ENCODE measurements around the gene NRSN1. TPM values are rescaled to one million over a fixed set of nuclear protein-coding genes. Genes with fewer than 3 reads are reported as not detected.

Gene NRSN1
- total RNA-seq, 1 experiment from 2014 or later = not detected

DNA sequence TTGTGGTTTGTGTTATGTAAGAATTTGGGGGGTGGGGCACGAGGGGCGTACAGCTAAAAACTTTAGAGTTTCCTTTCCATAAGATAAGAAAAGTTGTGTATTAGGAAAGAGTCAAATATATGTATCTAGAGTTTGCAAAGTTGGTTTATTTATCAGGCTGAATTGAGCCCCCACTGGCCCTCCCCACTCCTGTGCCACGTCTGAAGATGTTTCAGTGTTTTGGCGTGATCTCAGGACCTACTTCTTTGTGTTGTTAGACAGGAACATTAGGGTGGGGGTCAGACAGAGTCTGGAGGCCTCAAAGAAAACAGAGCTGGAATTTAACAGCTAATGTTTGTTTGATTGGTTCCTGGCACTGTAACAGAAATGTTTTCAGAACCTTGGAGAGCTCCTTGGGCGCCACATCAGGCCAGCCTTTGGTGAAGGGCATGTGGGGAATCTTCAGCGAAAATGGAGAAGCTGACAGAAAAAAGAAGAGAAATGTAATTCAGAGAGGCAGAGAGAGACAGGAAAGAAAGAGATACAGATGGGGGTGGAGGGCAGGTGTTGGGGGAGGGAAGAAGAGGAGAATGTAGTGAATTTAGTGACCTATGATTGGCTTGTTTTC lies 674 bp downstream of the NRSN1 start:
- Histone ChIP-seq H3K4me2 (ENCODE audit: insufficient read depth, insufficient read length, low read length) (peak overlapping the region; percentile 60), H3K56ac (ENCODE audit: insufficient read length, low read depth, low read length) (no peak overlapping the region), H3K23ac (ENCODE audit: insufficient read length, low read depth, low read length) (no peak overlapping the region), H2BK12ac (ENCODE audit: insufficient read length, low read depth, low read length) (no peak overlapping the region), H3K4ac (ENCODE audit: low read depth, low read length) (no peak overlapping the region), H4K20me1 (ENCODE audit: control insufficient read depth, insufficient read depth, insufficient read length) (no peaks in the 10 kb centered on the region), H4K5ac (ENCODE audit: insufficient read length, low read depth, low read length) (no peak overlapping the region), H3T11ph (ENCODE audit: low read length) (no peak overlapping the region), H2BK5ac (ENCODE audit: insufficient read length, low read length) (no peak overlapping the region), H3K79me1 (ENCODE audit: insufficient read depth, low read depth, low read length, poor library complexity, severe bottlenecking) (no peaks in the 10 kb centered on the region), H3K9ac (ENCODE audit: extremely low read depth, insufficient read length, low read length) (no peak overlapping the region), H3K23me2 (ENCODE audit: insufficient read length, low read depth, low read length, poor library complexity, severe bottlenecking) (peaks cover 3% of the 10 kb centered on the region), H3K4me1 (ENCODE audit: insufficient read depth, low read length) (no peaks in the 10 kb centered on the region), H2BK15ac (ENCODE audit: low read depth, low read length) (no peak overlapping the region), H3K18ac (ENCODE audit: insufficient read length, low read depth, low read length) (no peak overlapping the region), H3K79me2 (ENCODE audit: insufficient read depth, low read length) (no peaks in the 10 kb centered on the region), H4K91ac (ENCODE audit: insufficient read length, low read depth, low read length) (no peak overlapping the region), H3K9me3 (ENCODE audit: control insufficient read depth, low read depth, low read length) (no peaks in the 10 kb centered on the region), H2AK5ac (ENCODE audit: insufficient read length, low read length) (no peak overlapping the region), H3K14ac (ENCODE audit: insufficient read depth, low read length) (no peak overlapping the region), H2AFZ (ENCODE audit: low read length) (no peak overlapping the region), H4K8ac (replicated peaks; ENCODE audit: insufficient read length, low read depth, low read length) (no peak overlapping the region), H3K27ac (ENCODE audit: insufficient read length, low read depth, low read length) (no peak overlapping the region), H2BK20ac (ENCODE audit: low read depth, low read length, poor library complexity, severe bottlenecking) (no peak overlapping the region), H2BK120ac (ENCODE audit: low read depth, low read length, poor library complexity, severe bottlenecking) (no peak overlapping the region), H3K27me3 (ENCODE audit: insufficient read depth, low read length) (no peaks in the 10 kb centered on the region)
- peak overlapping the region; percentile 64 to 83 for H3K4me3 Mint-ChIP-seq
- H3K9me3 Mint-ChIP-seq = no peaks in the 10 kb centered on the region
- peaks cover 12% of the 10 kb centered on the region for H3K27me3 Mint-ChIP-seq (ENCODE audit: low read depth)
- no peak overlapping the region for H3K27ac Mint-ChIP-seq
- no peaks in the 10 kb centered on the region for H3K36me3 Mint-ChIP-seq (ENCODE audit: insufficient read depth in 1 of 3, low read depth in 3 of 3)
- DNase-seq = peak; percentile 73
- TF ChIP-seq, protein P1, sequence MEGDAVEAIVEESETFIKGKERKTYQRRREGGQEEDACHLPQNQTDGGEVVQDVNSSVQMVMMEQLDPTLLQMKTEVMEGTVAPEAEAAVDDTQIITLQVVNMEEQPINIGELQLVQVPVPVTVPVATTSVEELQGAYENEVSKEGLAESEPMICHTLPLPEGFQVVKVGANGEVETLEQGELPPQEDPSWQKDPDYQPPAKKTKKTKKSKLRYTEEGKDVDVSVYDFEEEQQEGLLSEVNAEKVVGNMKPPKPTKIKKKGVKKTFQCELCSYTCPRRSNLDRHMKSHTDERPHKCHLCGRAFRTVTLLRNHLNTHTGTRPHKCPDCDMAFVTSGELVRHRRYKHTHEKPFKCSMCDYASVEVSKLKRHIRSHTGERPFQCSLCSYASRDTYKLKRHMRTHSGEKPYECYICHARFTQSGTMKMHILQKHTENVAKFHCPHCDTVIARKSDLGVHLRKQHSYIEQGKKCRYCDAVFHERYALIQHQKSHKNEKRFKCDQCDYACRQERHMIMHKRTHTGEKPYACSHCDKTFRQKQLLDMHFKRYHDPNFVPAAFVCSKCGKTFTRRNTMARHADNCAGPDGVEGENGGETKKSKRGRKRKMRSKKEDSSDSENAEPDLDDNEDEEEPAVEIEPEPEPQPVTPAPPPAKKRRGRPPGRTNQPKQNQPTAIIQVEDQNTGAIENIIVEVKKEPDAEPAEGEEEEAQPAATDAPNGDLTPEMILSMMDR (conservative IDR thresholded peaks at IDR 0.05) = no peak
- peaks cover 9 to 11% of the 10 kb centered on the region in 2 experiments for H3K4me1 Mint-ChIP-seq
- no CpG with 5 or more reads among the region's 6 CpGs for WGBS (ENCODE audit: extremely low coverage, insufficient read length, low lambda C conversion rate)
